Activated T-helper 17 cell treated with anti-CD3 and anti-CD28 coated beads, Interleukin-2, amount 50 U/mL, for 72 hours (primary cell): ENCODE data around the gene RELL1. TPM values are rescaled to one million over a fixed set of nuclear protein-coding genes. Genes with fewer than 3 reads are reported as not detected.
A peak's percentile ranks its signal among the peaks of the same experiment; 100 is the strongest.
"Not testable (repeated sequence)": the region's sequence is repeated elsewhere in the genome, so short reads cannot be mapped to it uniquely, and the experiment has no call there.

Experiments used
- ATAC-seq: fragments of 150-1000 bp; cut with Tn5 transposase; replicated peaks from 2 replicates; pipeline ENCODE4 v1.10.0; 2021; ENCODE audit warnings: mild to moderate bottlenecking, moderate library complexity
- H3K27ac Mint-ChIP-seq: one replicate; pipeline ENCODE4 v1.8.0; 2022; ENCODE audit warnings: mixed read lengths
- H3K27me3 Mint-ChIP-seq: one replicate; pipeline ENCODE4 v1.8.0; 2022; ENCODE audit warnings: mixed read lengths
- H3K36me3 Mint-ChIP-seq: one replicate; pipeline ENCODE4 v1.8.0; 2022; ENCODE audit warnings: low read depth, mild to moderate bottlenecking, mixed read lengths
- H3K4me1 Mint-ChIP-seq: one replicate; pipeline ENCODE4 v1.8.0; 2022; ENCODE audit warnings: mixed read lengths
- H3K4me3 Mint-ChIP-seq: one replicate; pipeline ENCODE4 v1.8.0; 2022; ENCODE audit warnings: mild to moderate bottlenecking, mixed read lengths
- H3K9me3 Mint-ChIP-seq: one replicate; pipeline ENCODE4 v1.8.0; 2022; ENCODE audit warnings: mixed read lengths
- total RNA-seq, 2 donors: library from RNA; stranded (reverse); gene quantifications; one replicate each; pipeline ENCODE4 v1.2.3, GENCODE V29; 2022

The RELL1 gene
- total RNA-seq, 2 donors from 2014 or later = 15.5 to 20.8 TPM

- peak overlapping the region; percentile 85 for H3K4me3 Mint-ChIP-seq
- no peaks in the 10 kb centered on the region for H3K27me3 Mint-ChIP-seq
- H3K9me3 Mint-ChIP-seq = no peaks in the 10 kb centered on the region
- peak overlapping the region; percentile 87 for H3K27ac Mint-ChIP-seq
- no peak for ATAC-seq
- peaks cover 25% of the 10 kb centered on the region for H3K4me1 Mint-ChIP-seq
- peaks cover 8% of the 10 kb centered on the region for H3K36me3 Mint-ChIP-seq
These were observed 2.0 kb downstream of the RELL1 start for GRCh38 chr4:37684154-37684553.

GRCh38 chr4:37682701-37683401, 3.3 kb downstream of the RELL1 start:
- Mint-ChIP-seq H3K36me3 (peaks cover 14% of the 10 kb centered on the region), H3K4me1 (peaks cover 30% of the 10 kb centered on the region), H3K27ac (peak overlapping the region; percentile 80), H3K9me3 (no peaks in the 10 kb centered on the region), H3K27me3 (no peaks in the 10 kb centered on the region), H3K4me3 (peak overlapping the region; percentile 77)
- no peak for ATAC-seq

GRCh38 chr4:37680089-37680488, 6.1 kb downstream of the RELL1 start:
- peaks cover 18% of the 10 kb centered on the region for H3K36me3 Mint-ChIP-seq

GRCh38 chr4:37679301-37679700, 6.9 kb downstream of the RELL1 start:
- H3K36me3 Mint-ChIP-seq = peaks cover 22% of the 10 kb centered on the region
- no peaks in the 10 kb centered on the region for H3K9me3 Mint-ChIP-seq
- no peak overlapping the region for H3K27ac Mint-ChIP-seq
- H3K27me3 Mint-ChIP-seq = no peaks in the 10 kb centered on the region
- peaks cover 50% of the 10 kb centered on the region for H3K4me1 Mint-ChIP-seq
- ATAC-seq = no peak
- no peak overlapping the region for H3K4me3 Mint-ChIP-seq

More at GRCh38 chr4:37680089-37680488, 6.1 kb downstream of the RELL1 start:
- ATAC-seq = no peak
- H3K27ac Mint-ChIP-seq = no peak overlapping the region
- H3K27me3 Mint-ChIP-seq = no peaks in the 10 kb centered on the region
- H3K4me3 Mint-ChIP-seq = no peak overlapping the region
- peaks cover 51% of the 10 kb centered on the region for H3K4me1 Mint-ChIP-seq
- no peaks in the 10 kb centered on the region for H3K9me3 Mint-ChIP-seq

GRCh38 chr4:37678624-37679023, 7.6 kb downstream of the RELL1 start:
- Mint-ChIP-seq H3K27ac (peak overlapping the region; percentile 65), H3K36me3 (peaks cover 22% of the 10 kb centered on the region), H3K27me3 (no peaks in the 10 kb centered on the region), H3K4me1 (peaks cover 54% of the 10 kb centered on the region), H3K4me3 (no peak overlapping the region), H3K9me3 (no peaks in the 10 kb centered on the region)
- ATAC-seq = no peak

GRCh38 chr4:37675587-37676290, 10.4 kb downstream of the RELL1 start:
- ATAC-seq = peak; percentile 63
- H3K27me3 Mint-ChIP-seq = no peaks in the 10 kb centered on the region
- H3K36me3 Mint-ChIP-seq = peaks cover 14% of the 10 kb centered on the region
- H3K9me3 Mint-ChIP-seq = no peaks in the 10 kb centered on the region
- H3K27ac Mint-ChIP-seq = peak overlapping the region; percentile 76
- peak overlapping the region; percentile 71 for H3K4me3 Mint-ChIP-seq
- H3K4me1 Mint-ChIP-seq = peaks cover 55% of the 10 kb centered on the region

- Mint-ChIP-seq H3K4me1 (peaks cover 55% of the 10 kb centered on the region), H3K9me3 (no peaks in the 10 kb centered on the region), H3K27ac (no peak overlapping the region), H3K27me3 (no peaks in the 10 kb centered on the region), H3K36me3 (peaks cover 14% of the 10 kb centered on the region), H3K4me3 (no peak overlapping the region)
- no peak for ATAC-seq
These were observed 11.7 kb downstream of the RELL1 start for GRCh38 chr4:37674439-37674838.

GRCh38 chr4:37673538-37674192, 12.5 kb downstream of the RELL1 start:
- ATAC-seq = no peak
- H3K4me3 Mint-ChIP-seq = no peak overlapping the region
- peaks cover 14% of the 10 kb centered on the region for H3K36me3 Mint-ChIP-seq
- H3K9me3 Mint-ChIP-seq = no peaks in the 10 kb centered on the region
- no peak overlapping the region for H3K27ac Mint-ChIP-seq
- peaks cover 55% of the 10 kb centered on the region for H3K4me1 Mint-ChIP-seq
- no peaks in the 10 kb centered on the region for H3K27me3 Mint-ChIP-seq

- H3K9me3 Mint-ChIP-seq = no peaks in the 10 kb centered on the region
- no peak overlapping the region for H3K27ac Mint-ChIP-seq
- no peaks in the 10 kb centered on the region for H3K27me3 Mint-ChIP-seq
- ATAC-seq = no peak
- H3K36me3 Mint-ChIP-seq = peaks cover 8% of the 10 kb centered on the region
- H3K4me1 Mint-ChIP-seq = peaks cover 55% of the 10 kb centered on the region
- H3K4me3 Mint-ChIP-seq = no peak overlapping the region
These were observed 15.1 kb downstream of the RELL1 start for GRCh38 chr4:37671072-37671471.

GRCh38 chr4:37670249-37670648, 15.9 kb downstream of the RELL1 start:
- no peak overlapping the region for H3K27ac Mint-ChIP-seq
- peaks cover 6% of the 10 kb centered on the region for H3K36me3 Mint-ChIP-seq
- ATAC-seq = no peak

GRCh38 chr4:37669124-37669523, 17.1 kb downstream of the RELL1 start:
- not testable (repeated sequence) for H3K36me3 Mint-ChIP-seq, H3K27me3 Mint-ChIP-seq, H3K27ac Mint-ChIP-seq, H3K9me3 Mint-ChIP-seq, H3K4me3 Mint-ChIP-seq, ATAC-seq
- H3K4me1 Mint-ChIP-seq = peaks cover 48% of the 10 kb centered on the region

More at GRCh38 chr4:37670249-37670648, 15.9 kb downstream of the RELL1 start:
- no peak overlapping the region for H3K4me3 Mint-ChIP-seq
- H3K4me1 Mint-ChIP-seq = peaks cover 52% of the 10 kb centered on the region
- no peaks in the 10 kb centered on the region for H3K27me3 Mint-ChIP-seq
- no peaks in the 10 kb centered on the region for H3K9me3 Mint-ChIP-seq

GRCh38 chr4:37667197-37668100, 18.7 kb downstream of the RELL1 start:
- H3K9me3 Mint-ChIP-seq = no peaks in the 10 kb centered on the region
- H3K4me1 Mint-ChIP-seq = peaks cover 39% of the 10 kb centered on the region
- peak overlapping the region; percentile 68 for H3K27ac Mint-ChIP-seq
- H3K36me3 Mint-ChIP-seq = no peaks in the 10 kb centered on the region
- no peaks in the 10 kb centered on the region for H3K27me3 Mint-ChIP-seq
- peak overlapping the region; percentile 58 for H3K4me3 Mint-ChIP-seq
- no peak for ATAC-seq

GRCh38 chr4:37666625-37667071, 19.5 kb downstream of the RELL1 start:
- no peaks in the 10 kb centered on the region for H3K27me3 Mint-ChIP-seq
- H3K4me3 Mint-ChIP-seq = peak overlapping the region; percentile 58
- no peaks in the 10 kb centered on the region for H3K36me3 Mint-ChIP-seq
- H3K27ac Mint-ChIP-seq = peak overlapping the region; percentile 68
- peaks cover 39% of the 10 kb centered on the region for H3K4me1 Mint-ChIP-seq
- no peaks in the 10 kb centered on the region for H3K9me3 Mint-ChIP-seq
- ATAC-seq = peak; percentile 90
